BJ (cell line): ENCODE data around the gene PTPN9. TPM values are rescaled to one million over a fixed set of nuclear protein-coding genes. Genes with fewer than 3 reads are reported as not detected.
"Not testable (repeated sequence)": the region's sequence is repeated elsewhere in the genome, so short reads cannot be mapped to it uniquely, and the experiment has no call there.

Experiments
- CTCF ChIA-PET: fragments of 350-600 bp; formaldehyde crosslinking; extraction: SDS; loops from one replicate; lab custom pipeline; 2021; ENCODE audit warnings: antibody characterized with exemption, inconsistent platforms; lab: Yijun Ruan, JAX
- POLR2A ChIA-PET: fragments of 300-600 bp; sonication (Branson Sonifier 250); formaldehyde crosslinking; extraction: SDS; loops from one replicate; lab custom pipeline; 2021; ENCODE audit warnings: antibody characterized with exemption; lab: Charles Lee
- DNase-seq: peaks from one replicate; pipeline ENCODE4 v3.0.0-alpha.2; 2011; ENCODE audit warnings: low read depth
- H3K27me3 ChIP-seq: 2 replicates; pipeline ENCODE4 v1.6.0; 2011; ENCODE audit warnings: low read length; ENCODE audit not compliant: control insufficient read depth, insufficient read depth
- H3K36me3 ChIP-seq: 2 replicates; pipeline ENCODE4 v1.5.1; 2011; ENCODE audit warnings: low read length; ENCODE audit not compliant: control insufficient read depth, insufficient read depth
- H3K4me3 ChIP-seq: 2 replicates; pipeline ENCODE4 v1.5.1; 2011; ENCODE audit warnings: low read depth, mild to moderate bottlenecking, control low read depth, low read length
- CTCF ChIP-seq: IDR thresholded peaks from 2 replicates; pipeline ENCODE4 v1.5.1; 2011; ENCODE audit warnings: low read depth, mild to moderate bottlenecking, control low read depth, inconsistent platforms, low read length, moderate library complexity; ENCODE audit not compliant: insufficient read depth
- polyA plus RNA-seq: library from polyadenylated mRNA; depleted of rRNA; stranded (reverse); fragments of >200 nt; gene quantifications from 2 replicates; pipeline ENCODE4 v1.2.3, GENCODE V29; 2011

Gene PTPN9
- polyA plus RNA-seq, 1 experiment = 55.5 TPM

- Histone ChIP-seq H3K4me3 (no peak overlapping the region), H3K27me3 (no peaks in the 10 kb centered on the region), H3K36me3 (0 out of 2 replicates have a peak, but pooled peaks cover 1% of the 10 kb centered on the region)
- POLR2A ChIA-PET = no interaction called here
- DNase-seq = no peak
- TF ChIP-seq CTCF = no peak
- CTCF ChIA-PET = interaction anchor here (1.0 to 2.7 kb wide), 2 partner anchors 32 to 33 kb away, joined by 3 to 6 read pairs; no protein-coding TSS in a partner anchor
Measured at GRCh38 chr15:75565062-75565970, 13.8 kb downstream of the PTPN9 start.

GRCh38 chr15:75561888-75562287, 17.2 kb downstream of the PTPN9 start:
- TF ChIP-seq CTCF = no peak
- Histone ChIP-seq H3K27me3 (no peaks in the 10 kb centered on the region), H3K4me3 (no peak overlapping the region), H3K36me3 (no peaks in the 10 kb centered on the region)
- no peak for DNase-seq
- ChIA-PET CTCF (interaction anchor here (0.6 kb wide), 2 partner anchors 32 to 1858 kb away, joined by 3 read pairs; no protein-coding TSS in a partner anchor), POLR2A (no interaction called here)

DNA sequence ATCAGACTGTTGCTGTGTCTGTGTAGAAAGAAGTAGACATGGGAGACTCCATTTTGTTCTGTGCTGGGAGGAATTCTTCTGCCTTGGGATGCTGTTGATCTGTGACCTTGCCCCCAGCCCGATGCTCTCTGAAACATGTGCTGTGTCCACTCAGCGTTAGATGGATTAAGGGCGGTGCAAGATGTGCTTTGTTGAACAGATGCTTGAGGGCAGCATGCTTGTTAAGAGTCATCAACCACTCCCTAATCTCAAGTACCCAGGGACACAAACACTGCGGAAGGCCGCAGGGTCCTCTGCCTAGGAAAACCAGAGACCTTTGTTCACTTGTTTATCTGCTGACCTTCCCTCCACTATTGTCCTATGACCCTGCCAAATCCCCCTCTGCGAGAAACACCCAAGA, 19.8 kb downstream of the PTPN9 start:
- CTCF ChIA-PET, H3K4me3 ChIP-seq, H3K27me3 ChIP-seq, DNase-seq, H3K36me3 ChIP-seq, POLR2A ChIA-PET: not testable (repeated sequence)

- POLR2A ChIA-PET, H3K27me3 ChIP-seq, H3K36me3 ChIP-seq, CTCF ChIA-PET, DNase-seq, H3K4me3 ChIP-seq: not testable (repeated sequence)
Measured at GRCh38 chr15:75558955-75559354, 20.2 kb downstream of the PTPN9 start.

DNA sequence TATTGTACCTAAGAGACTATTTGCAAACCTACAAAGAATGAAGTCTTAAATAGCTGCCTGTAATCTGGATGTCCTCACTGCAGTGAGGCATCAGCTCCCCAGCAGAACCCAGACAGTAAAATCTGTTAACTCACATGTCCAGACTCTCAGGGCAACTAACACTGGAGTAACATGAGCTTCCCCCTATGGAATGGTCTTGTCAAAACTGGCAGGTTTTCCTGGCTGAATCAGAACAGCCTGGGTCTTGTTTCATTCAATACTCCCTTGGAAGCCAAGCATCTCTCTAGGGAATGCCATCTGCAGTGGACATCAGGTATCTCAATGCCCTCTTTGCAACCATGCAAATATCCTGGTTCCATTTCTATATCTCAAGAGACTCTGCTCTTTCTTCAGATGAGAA, 24.4 kb downstream of the PTPN9 start:
- POLR2A ChIA-PET = interaction anchor here (0.7 kb wide), 1 partner anchor 10 kb away, joined by 6 read pairs; no protein-coding TSS in a partner anchor
- no peak overlapping the region for H3K4me3 ChIP-seq
- CTCF ChIA-PET = interaction anchor here (1.6 to 3.2 kb wide), 2 partner anchors 11 to 13 kb away, joined by 4 to 10 read pairs; no protein-coding TSS in a partner anchor
- no peak for TF ChIP-seq CTCF
- no peaks in the 10 kb centered on the region for H3K36me3 ChIP-seq
- no peaks in the 10 kb centered on the region for H3K27me3 ChIP-seq
- no peak for DNase-seq

- no peaks in the 10 kb centered on the region for H3K36me3 ChIP-seq
- CTCF ChIA-PET = interaction anchor here (1.2 to 3.2 kb wide), 2 partner anchors 10 to 21 kb away, joined by 4 to 10 read pairs; no protein-coding TSS in a partner anchor
- DNase-seq = no peak
- TF ChIP-seq CTCF = no peak
- no peak overlapping the region for H3K4me3 ChIP-seq
- H3K27me3 ChIP-seq = no peaks in the 10 kb centered on the region
- POLR2A ChIA-PET = no interaction called here
Measured at GRCh38 chr15:75553659-75554058, 25.5 kb downstream of the PTPN9 start.
